GM13976 (cell line): ENCODE measurements around the gene MPP1.

Source experiments
- DNase-seq: peaks from one replicate; pipeline ENCODE4 v3.0.0; 2012; ENCODE audit warnings: low spot score
- in situ Hi-C: fragments of 300-500 bp; cut with MboI; formaldehyde crosslinking; loops from one replicate; pipeline ENCODE4 v1.12.0; 2022; ENCODE audit warnings: low sequenced_read_pairs, mixed read lengths, inconsistent platforms; ENCODE audit not compliant: unreplicated experiment
- TF ChIP-seq, protein P1 (sequence below): IDR thresholded peaks from 2 replicates; pipeline ENCODE4 v1.5.1; 2012; ENCODE audit warnings: borderline replicate concordance, mild to moderate bottlenecking; ENCODE audit not compliant: insufficient read depth; ENCODE audit errors: extremely low read depth, missing control alignments, control extremely low read depth

Gene MPP1

DNA sequence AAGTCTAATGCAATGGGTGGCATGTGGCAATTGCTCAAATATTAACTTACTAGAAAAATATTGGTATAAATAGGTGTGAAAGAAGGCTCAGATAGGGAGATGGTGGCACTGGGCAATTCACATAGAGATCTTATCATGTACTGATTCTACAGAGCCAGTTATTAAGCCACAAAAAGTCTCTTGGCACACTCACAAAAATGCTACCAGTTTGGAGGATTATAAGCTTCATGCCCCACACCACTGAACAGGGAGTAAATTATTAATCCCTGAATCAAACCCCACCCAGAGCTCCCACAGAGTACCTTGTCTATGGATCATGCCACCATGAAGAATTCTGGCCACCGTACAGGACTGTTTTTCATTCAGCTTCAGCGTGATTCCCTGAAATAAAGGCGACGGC lies 13.8 kb downstream of the MPP1 start:
- in situ Hi-C loops = no loop called here
- TF ChIP-seq, protein P1, sequence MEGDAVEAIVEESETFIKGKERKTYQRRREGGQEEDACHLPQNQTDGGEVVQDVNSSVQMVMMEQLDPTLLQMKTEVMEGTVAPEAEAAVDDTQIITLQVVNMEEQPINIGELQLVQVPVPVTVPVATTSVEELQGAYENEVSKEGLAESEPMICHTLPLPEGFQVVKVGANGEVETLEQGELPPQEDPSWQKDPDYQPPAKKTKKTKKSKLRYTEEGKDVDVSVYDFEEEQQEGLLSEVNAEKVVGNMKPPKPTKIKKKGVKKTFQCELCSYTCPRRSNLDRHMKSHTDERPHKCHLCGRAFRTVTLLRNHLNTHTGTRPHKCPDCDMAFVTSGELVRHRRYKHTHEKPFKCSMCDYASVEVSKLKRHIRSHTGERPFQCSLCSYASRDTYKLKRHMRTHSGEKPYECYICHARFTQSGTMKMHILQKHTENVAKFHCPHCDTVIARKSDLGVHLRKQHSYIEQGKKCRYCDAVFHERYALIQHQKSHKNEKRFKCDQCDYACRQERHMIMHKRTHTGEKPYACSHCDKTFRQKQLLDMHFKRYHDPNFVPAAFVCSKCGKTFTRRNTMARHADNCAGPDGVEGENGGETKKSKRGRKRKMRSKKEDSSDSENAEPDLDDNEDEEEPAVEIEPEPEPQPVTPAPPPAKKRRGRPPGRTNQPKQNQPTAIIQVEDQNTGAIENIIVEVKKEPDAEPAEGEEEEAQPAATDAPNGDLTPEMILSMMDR = no peak
- no peak for DNase-seq

DNA sequence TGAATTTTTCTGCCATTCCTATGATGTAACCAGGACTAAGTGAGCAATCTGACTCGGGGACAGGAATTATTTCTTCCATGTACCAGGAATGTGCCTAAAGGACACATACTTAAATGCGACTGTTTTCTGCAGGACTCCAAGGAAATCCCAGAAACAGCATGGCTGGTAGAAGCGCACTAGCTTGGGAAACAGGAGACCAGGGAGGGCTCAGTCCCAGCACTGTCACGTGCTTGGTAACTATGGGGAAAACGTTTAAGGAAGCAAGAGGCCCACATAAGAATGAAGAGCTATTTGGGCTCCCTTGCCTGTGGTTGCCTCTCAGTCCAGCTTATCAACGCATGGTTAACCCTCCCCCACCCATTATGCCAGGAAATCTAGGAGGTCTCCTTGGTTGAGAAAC lies 19.6 kb downstream of the MPP1 start:
- TF ChIP-seq, protein P1 = no peak
- in situ Hi-C loops = no loop called here
- DNase-seq = no peak

DNA sequence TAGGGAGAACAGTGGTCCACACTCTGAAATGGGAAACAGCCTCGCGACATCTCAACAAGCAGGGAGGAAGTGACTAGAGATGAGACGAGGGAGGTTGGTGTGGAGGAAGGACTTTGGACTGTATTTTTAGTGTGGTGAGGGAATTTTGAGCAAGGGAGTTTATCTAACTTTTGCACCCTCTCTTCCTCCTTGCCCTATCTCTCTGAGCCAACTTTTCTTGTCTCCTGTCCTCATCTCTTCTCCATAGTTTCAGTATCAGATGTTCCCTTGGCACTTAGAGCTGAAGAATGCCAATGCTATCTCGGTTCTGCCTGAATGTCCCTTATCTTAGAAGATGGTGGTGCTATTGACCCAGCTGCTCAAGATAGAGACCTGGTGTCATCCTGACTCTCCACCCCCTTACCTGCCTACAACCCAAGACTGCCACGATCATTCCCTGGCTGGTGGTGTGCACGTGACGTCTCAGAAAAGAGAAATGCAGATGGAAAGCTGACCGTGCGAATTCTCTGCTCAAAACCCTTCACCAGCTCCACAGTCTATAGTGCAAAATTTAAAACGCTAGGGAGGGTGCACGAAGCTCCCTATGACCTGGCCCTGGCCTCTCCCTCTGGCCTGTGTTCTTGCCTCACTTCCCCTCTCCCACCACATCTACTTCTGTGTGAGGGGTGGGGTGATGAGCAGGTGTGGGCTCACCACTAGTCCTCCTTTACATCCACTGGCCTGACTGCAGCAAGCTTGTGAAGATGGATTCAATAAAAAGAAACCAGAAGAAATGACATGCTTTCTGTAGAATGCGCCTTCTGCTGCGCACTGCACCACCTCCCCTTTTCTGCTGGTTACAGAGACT lies 20.9 kb downstream of the MPP1 start:
- TF ChIP-seq, protein P1 = no peak
- in situ Hi-C loops = no loop called here
- DNase-seq = no peak

DNA sequence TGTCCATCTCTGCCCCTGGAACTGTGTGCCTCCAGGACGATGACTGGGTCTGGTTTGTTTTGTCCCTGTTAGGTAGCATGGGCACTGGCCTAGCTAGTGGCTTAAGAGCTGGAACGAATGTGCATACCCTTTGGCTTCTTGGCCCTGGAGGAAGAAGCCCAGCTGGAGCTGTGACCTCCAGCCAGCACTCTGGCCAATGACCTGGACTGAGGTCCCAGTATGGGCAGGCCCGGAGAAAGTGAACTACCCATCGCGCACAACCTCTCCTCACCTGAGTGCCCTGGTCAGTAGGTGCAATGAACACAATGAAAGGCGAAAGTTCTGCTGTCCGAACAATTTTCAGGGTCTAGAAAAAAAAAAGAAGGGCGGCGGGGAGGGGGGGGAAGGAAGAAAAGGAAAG lies 24.3 kb downstream of the MPP1 start:
- TF ChIP-seq, protein P1 = no peak
- in situ Hi-C loops = no loop called here
- DNase-seq = no peak

DNA sequence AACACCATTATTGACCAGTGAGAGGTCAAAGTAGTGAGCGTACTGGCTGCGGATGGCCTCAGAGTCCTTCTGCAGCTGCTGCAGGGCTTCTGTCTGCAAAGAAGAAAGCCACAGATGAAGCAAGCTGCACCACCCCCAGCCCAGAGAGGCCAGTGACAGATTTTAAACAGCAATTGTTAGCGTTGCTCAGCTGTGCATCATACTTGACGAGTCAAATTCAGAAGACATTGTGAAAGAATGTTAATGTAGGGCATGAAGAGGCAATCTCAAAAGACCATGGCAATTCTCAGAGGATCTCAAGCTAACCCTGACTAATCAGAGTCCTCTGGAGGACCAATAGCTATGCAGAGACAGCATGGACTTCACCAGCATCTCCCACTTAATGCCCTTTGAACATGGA lies 26.0 kb downstream of the MPP1 start:
- TF ChIP-seq, protein P1 = no peak

DNA sequence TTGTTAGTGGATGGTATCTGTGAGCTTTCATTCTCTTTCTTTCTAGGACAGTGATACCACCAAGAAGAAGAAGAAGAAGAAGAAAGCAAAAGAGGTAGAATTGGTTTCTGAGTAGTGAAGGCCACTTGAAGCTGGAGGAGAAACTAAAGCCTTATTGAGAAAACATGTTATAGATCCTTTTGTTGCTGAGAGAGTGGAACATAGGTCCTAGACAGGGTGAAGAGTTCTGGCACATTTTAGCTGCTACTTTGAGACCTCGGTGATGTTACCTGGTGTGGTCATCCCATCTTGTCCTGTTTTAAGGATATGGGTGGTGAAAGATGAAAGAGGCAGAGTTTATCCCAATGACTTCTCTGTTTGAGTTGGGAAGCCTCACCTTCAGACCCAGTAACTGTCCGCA lies 28.5 kb downstream of the MPP1 start:
- in situ Hi-C loops = no loop called here
- TF ChIP-seq, protein P1 = no peak
- no peak for DNase-seq

More for the DNA sequence above, 26.0 kb downstream of the MPP1 start:
- no peak for DNase-seq
- in situ Hi-C loops = no loop called here
